NCI-H1417 treated with DMSO at 0.1 percent for 48 hours (cell line): ENCODE data around the gene SNU13.
"Not testable (repeated sequence)": the region's sequence is repeated elsewhere in the genome, so short reads cannot be mapped to it uniquely, and the experiment has no call there.

ENCODE experiments used
- DNase-seq: peaks from one replicate; lab custom pipeline; 2025; lab: John Stamatoyannopoulos, UW

The SNU13 gene

GRCh38 chr22:41638748-41639147, 49.9 kb downstream of the SNU13 start:
- DNase-seq, result no peak

DNA sequence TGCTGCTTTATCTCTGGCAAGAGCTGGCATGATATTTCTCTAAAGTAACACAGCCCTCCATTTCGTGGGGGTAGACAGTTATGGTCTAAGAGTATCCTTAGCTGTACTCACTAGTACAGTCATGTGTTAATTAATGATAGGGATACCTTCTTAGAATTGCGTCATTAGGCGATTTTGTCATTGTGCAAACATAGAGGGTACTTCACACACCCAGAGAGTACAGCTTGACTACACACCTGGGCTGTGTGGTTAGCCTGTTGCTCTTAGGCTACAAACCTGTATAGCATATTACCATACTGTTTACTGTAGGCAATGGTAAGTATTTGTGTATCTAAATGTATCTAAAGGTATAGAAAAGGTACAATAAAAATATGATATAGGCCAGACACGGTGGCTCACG, 50.5 kb downstream of the SNU13 start:
- no peak for DNase-seq

DNA sequence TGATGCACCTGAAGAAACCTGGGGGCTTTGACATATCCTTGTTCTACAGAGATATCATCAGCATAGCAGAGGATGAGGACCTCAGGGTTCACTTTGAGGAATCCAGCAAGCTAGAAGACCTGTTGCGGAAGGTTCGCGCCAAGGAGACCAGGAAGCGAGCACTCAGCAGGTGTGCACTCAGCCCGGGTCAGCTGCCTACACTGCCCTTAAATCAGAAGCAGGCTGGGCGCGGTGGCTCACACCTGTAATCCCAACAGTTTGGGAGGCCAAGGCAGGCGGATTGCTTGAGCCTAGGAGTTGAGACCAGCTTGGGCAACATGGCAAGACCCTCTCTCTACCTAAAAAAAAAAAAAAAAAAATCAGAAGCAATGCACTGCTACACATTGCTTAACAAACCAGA, 51.0 kb downstream of the SNU13 start:
- not testable (repeated sequence) for DNase-seq

DNA sequence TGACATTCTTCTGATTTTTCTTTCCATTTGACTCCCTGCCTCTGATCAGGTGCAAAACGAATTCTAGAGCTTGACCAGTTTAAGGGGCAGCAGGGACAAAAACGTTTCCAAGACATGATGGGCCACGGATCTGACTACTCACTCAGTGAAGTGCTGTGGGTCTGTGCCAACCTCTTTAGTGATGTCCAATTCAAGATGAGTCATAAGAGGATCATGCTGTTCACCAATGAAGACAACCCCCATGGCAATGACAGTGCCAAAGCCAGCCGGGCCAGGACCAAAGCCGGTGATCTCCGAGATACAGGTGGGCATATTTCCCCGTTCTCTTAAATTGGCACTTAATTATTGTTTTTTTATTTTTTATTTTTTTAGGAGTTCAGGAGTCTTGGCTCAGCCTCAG, 52.2 kb downstream of the SNU13 start:
- DNase-seq, result no peak

DNA sequence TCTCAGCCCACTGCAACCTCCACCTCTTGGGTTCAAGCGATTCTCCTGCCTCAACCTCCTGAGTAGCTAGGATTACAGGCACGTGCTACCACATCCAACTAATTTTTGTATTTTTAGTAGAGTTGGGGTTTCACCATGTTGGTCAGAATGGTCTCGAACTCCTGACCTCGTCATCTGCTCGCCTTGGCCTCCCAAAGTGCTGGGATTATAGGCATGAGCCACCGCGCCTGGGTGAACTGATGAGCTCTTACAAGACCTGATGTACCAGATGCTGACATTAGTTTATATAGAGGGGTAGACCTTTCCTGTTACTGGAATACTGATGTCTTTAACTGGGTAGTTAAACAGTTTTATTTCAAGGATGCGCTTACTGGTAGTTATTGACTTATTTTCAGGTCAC, 54.1 kb downstream of the SNU13 start:
- not testable (repeated sequence) for DNase-seq

- not testable (repeated sequence) for DNase-seq
Measured at GRCh38 chr22:41631615-41632014, 57.1 kb downstream of the SNU13 start.

- DNase-seq, result not testable (repeated sequence)
Measured at GRCh38 chr22:41631115-41631514, 57.6 kb downstream of the SNU13 start.

DNA sequence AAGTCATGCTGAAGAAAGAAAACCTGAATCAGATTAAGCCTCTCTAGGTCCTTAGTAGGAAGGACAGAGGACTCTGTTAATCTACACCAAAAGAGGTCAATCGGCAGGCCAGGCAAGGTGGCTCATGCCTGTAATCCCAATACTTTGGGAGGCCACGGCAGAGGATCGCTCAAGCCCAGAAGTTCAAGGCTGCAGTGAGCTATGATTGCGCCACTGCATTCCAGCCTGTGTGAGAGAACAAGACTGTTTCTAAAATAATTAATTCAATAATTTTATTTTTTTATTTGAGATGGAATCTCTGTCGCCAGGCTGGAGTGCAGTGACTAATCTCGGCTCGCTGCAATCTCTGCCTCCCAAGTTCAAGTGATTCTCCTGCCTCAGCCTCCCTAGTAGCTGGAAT, 63.1 kb downstream of the SNU13 start:
- no peak for DNase-seq
